Mucosa of rectum (tissue), 2 donors: ENCODE data around the gene CCDC171.
"Not testable (repeated sequence)": the region's sequence is repeated elsewhere in the genome, so short reads cannot be mapped to it uniquely, and the experiment has no call there.

Source experiments
- H3K27ac ChIP-seq, 2 donors: one replicate each; pipeline ENCODE4 v1.7.0; 2013; ENCODE audit warnings: inconsistent platforms in 2 of 2, low read depth in 2 of 2, low read length in 2 of 2
- H3K27me3 ChIP-seq, 2 donors: one replicate each; pipeline ENCODE4 v1.7.0; 2013; ENCODE audit warnings: low read length in 2 of 2; ENCODE audit not compliant: control insufficient read depth in 2 of 2, insufficient read depth in 2 of 2
- H3K36me3 ChIP-seq, 2 donors: one replicate each; pipeline ENCODE4 v1.7.0; 2013; ENCODE audit warnings: low read length in 2 of 2; ENCODE audit not compliant: control insufficient read depth in 2 of 2, insufficient read depth in 2 of 2
- H3K4me1 ChIP-seq, 2 donors: one replicate each; pipeline ENCODE4 v1.7.0; 2013; ENCODE audit warnings: low read length in 2 of 2, mild to moderate bottlenecking in 1 of 2; ENCODE audit not compliant: control insufficient read depth in 2 of 2, insufficient read depth in 2 of 2
- H3K4me3 ChIP-seq, 2 donors: one replicate each; pipeline ENCODE4 v1.7.0; 2013; ENCODE audit warnings: low read length in 2 of 2
- H3K9ac ChIP-seq, 2 donors: one replicate each; pipeline ENCODE4 v1.7.0; 2013; ENCODE audit warnings: low read length in 2 of 2, low read depth in 1 of 2, mild to moderate bottlenecking in 1 of 2
- H3K9me3 ChIP-seq, 2 donors: one replicate each; pipeline ENCODE4 v1.7.0; 2013; ENCODE audit warnings: low read length in 2 of 2; ENCODE audit not compliant: control insufficient read depth in 2 of 2
- donor health status: healthy.
- donor health status: Normal muscosa, but diverticular disease.

Gene CCDC171

GRCh38 chr9:15786616-15787015 lies 233.8 kb downstream of the CCDC171 start:
- Histone ChIP-seq H3K9me3 (no peaks in the 10 kb centered on the region), H3K36me3 (no peaks in the 10 kb centered on the region), H3K27ac (no peak overlapping the region), H3K27me3 (no peaks in the 10 kb centered on the region), H3K4me1 (no peaks in the 10 kb centered on the region), H3K4me3 (no peak overlapping the region), H3K9ac (no peak overlapping the region)

- not testable (repeated sequence) for H3K4me1 ChIP-seq, H3K27me3 ChIP-seq, H3K9ac ChIP-seq, H3K9me3 ChIP-seq, H3K36me3 ChIP-seq, H3K4me3 ChIP-seq, H3K27ac ChIP-seq
Measured at GRCh38 chr9:15810219-15810899, 257.5 kb downstream of the CCDC171 start.

- Histone ChIP-seq H3K4me1 (no peaks in the 10 kb centered on the region), H3K27me3 (no peaks in the 10 kb centered on the region), H3K9me3 (peaks cover 0 to 3% of the 10 kb centered on the region in 2 donors), H3K9ac (no peak overlapping the region), H3K27ac (no peak overlapping the region), H3K4me3 (no peak overlapping the region), H3K36me3 (no peaks in the 10 kb centered on the region)
Measured at GRCh38 chr9:15813076-15813475, 260.2 kb downstream of the CCDC171 start.

- H3K9me3 ChIP-seq, result no peaks in the 10 kb centered on the region
Measured at GRCh38 chr9:15824310-15824709, 271.5 kb downstream of the CCDC171 start.

DNA sequence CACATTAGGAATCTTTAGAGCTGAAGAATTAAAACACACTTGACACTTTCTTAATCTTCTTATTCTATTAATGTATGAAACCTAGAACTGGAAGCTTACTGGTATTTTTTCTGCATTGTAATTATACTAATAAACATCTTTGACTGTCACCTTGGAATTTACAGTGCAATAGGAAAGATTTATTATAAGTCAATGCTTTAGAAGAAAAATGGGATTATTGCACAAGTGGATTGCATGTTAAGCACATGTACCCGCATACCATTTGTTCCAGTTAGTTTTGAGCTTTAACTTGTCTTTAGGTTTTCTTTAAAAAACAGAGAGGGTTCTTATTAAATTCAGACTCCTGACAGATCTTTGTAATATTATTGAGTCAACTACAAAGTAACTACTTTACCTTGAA lies 278.5 kb downstream of the CCDC171 start:
- Histone ChIP-seq H3K36me3 (no peaks in the 10 kb centered on the region), H3K27me3 (no peaks in the 10 kb centered on the region), H3K4me3 (no peak overlapping the region), H3K4me1 (no peaks in the 10 kb centered on the region), H3K9ac (no peak overlapping the region), H3K27ac (no peak overlapping the region), H3K9me3 (no peaks in the 10 kb centered on the region)

More at GRCh38 chr9:15824310-15824709, 271.5 kb downstream of the CCDC171 start:
- no peak overlapping the region for H3K4me3 ChIP-seq
- no peak overlapping the region for H3K9ac ChIP-seq
- no peak overlapping the region for H3K27ac ChIP-seq
- no peaks in the 10 kb centered on the region for H3K36me3 ChIP-seq
- H3K4me1 ChIP-seq, result no peaks in the 10 kb centered on the region
- H3K27me3 ChIP-seq, result no peaks in the 10 kb centered on the region

- no peak overlapping the region for H3K27ac ChIP-seq
Measured at GRCh38 chr9:15834541-15834940, 281.7 kb downstream of the CCDC171 start.

GRCh38 chr9:15837079-15837679 lies 284.3 kb downstream of the CCDC171 start:
- Histone ChIP-seq H3K27me3 (no peaks in the 10 kb centered on the region), H3K9ac (no peak overlapping the region), H3K4me3 (no peak overlapping the region), H3K36me3 (no peaks in the 10 kb centered on the region), H3K9me3 (no peaks in the 10 kb centered on the region), H3K27ac (no peak overlapping the region), H3K4me1 (no peaks in the 10 kb centered on the region)

More at GRCh38 chr9:15834541-15834940, 281.7 kb downstream of the CCDC171 start:
- Histone ChIP-seq H3K4me1 (no peaks in the 10 kb centered on the region), H3K4me3 (no peak overlapping the region), H3K9ac (no peak overlapping the region), H3K9me3 (no peaks in the 10 kb centered on the region), H3K36me3 (no peaks in the 10 kb centered on the region), H3K27me3 (no peaks in the 10 kb centered on the region)

DNA sequence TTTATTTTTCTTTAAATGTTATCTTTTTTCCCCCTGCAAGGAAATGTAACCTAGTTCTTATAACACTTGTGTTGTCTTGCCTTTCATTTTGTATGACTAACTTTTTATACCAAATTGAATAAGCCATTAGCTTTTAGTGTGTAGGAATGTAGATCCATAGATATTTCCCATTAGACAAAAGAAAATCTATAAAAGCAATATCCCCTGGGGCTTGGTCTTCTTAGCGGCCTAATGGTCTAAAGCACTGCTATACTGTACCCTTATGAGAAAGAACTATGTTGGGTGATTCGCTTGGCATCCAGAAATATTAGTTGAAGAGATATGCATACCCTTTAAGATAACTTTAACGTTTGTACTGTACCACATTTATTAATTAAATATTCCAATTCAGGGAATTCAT lies 289.2 kb downstream of the CCDC171 start:
- Histone ChIP-seq H3K9ac (no peak overlapping the region), H3K4me3 (no peak overlapping the region), H3K27me3 (no peaks in the 10 kb centered on the region), H3K9me3 (no peaks in the 10 kb centered on the region), H3K36me3 (no peaks in the 10 kb centered on the region), H3K27ac (no peak overlapping the region), H3K4me1 (no peaks in the 10 kb centered on the region)

DNA sequence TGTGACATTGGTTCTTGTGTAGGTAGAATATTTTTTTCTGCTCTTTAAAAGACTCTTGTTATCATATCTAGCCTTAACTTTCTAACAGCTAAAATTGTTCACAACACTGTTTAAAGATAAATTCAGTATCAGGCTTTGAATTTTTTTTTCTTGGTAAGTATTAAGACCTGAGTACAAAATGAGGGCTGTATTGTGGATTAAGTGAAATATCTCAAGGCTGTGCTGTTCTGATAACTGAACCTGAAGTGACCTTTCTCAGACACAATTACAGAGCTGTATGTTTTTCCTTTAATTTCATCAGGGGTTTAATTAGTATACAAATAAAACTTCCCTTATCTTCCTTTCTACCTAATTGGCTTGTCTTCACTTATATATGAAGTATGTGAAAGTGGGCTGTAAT lies 290.5 kb downstream of the CCDC171 start:
- no peaks in the 10 kb centered on the region for H3K27me3 ChIP-seq
- H3K9ac ChIP-seq, result no peak overlapping the region
- no peaks in the 10 kb centered on the region for H3K4me1 ChIP-seq
- H3K36me3 ChIP-seq, result no peaks in the 10 kb centered on the region
- no peak overlapping the region for H3K27ac ChIP-seq
- no peak overlapping the region for H3K4me3 ChIP-seq
- H3K9me3 ChIP-seq, result no peaks in the 10 kb centered on the region

DNA sequence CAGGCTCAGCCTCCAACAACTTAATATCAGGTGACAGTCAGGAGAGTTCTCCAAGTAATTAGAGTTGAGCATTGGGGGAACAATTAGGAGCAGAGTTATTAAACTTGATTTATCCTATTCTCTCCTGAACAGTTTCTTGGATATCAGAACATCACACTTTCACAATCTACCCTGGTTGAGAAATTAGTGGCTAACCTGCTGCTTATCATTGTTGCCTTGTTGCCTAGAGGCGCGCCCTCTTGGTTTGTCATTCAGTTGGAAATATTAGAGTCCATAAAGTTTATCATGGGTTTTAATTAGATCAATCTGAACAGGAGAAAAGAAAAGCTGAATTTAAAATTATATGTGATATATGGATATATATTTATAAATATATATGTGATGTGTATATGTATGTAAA lies 291.1 kb downstream of the CCDC171 start:
- Histone ChIP-seq H3K9me3 (no peaks in the 10 kb centered on the region), H3K27ac (no peak overlapping the region), H3K4me3 (no peak overlapping the region), H3K4me1 (no peaks in the 10 kb centered on the region), H3K27me3 (no peaks in the 10 kb centered on the region), H3K36me3 (no peaks in the 10 kb centered on the region), H3K9ac (no peak overlapping the region)
